K562 (cell line): ENCODE measurements around the gene SIK1.

Source experiments
- CTCF ChIP-seq, 3 experiments: IDR thresholded peaks in 2 of 3; conservative IDR thresholded peaks in 1 of 3; 2 replicates each; pipeline ENCODE4 v1.5.1; 2011 to 2012; ENCODE audit warnings: low read length in 3 of 3, mild to moderate bottlenecking in 3 of 3, control low read depth in 2 of 3, improper control_type of control experiment in 1 of 3, inconsistent platforms in 1 of 3, low read depth in 1 of 3, mixed read lengths in 1 of 3, moderate library complexity in 1 of 3; ENCODE audit not compliant: insufficient read depth in 2 of 3
- HDAC1 ChIP-seq, 2 experiments: fragments of 450-650 bp; IDR thresholded peaks; 2 replicates each; pipeline ENCODE4 v1.6.1; 2016 to 2017; ENCODE audit warnings: inconsistent platforms in 1 of 2, mild to moderate bottlenecking in 1 of 2, moderate library complexity in 1 of 2
- KDM1A ChIP-seq, 2 experiments: fragments of 450-650 bp; IDR thresholded peaks; 2 replicates each; pipeline ENCODE4 v1.6.1; 2016; ENCODE audit warnings: mild to moderate bottlenecking in 2 of 2
- MAFK ChIP-seq: IDR thresholded peaks from 2 replicates; pipeline ENCODE4 v1.6.1; 2011; ENCODE audit warnings: low read length, improper control_type of control experiment
- SAFB2 ChIP-seq: fragments of 200-400 bp; formaldehyde crosslinking; IDR thresholded peaks from 2 replicates; pipeline ENCODE4 v1.6.1; 2018; ENCODE audit warnings: borderline replicate concordance, low read length, low read depth, moderate library complexity; ENCODE audit not compliant: severe bottlenecking
- SMARCC2 ChIP-seq: fragments of 450-650 bp; IDR thresholded peaks from 2 replicates; pipeline ENCODE4 v1.6.1; 2017; ENCODE audit warnings: antibody characterized with exemption, moderate library complexity, mild to moderate bottlenecking, low read depth
- ZBTB7A ChIP-seq: IDR thresholded peaks from 2 replicates; pipeline ENCODE4 v1.6.1; 2011; ENCODE audit warnings: low read depth, mild to moderate bottlenecking, low read length, moderate library complexity, borderline replicate concordance; ENCODE audit not compliant: control insufficient read depth

- no peak for TF ChIP-seq CTCF (IDR thresholded peaks at IDR 0.05 in 2 of 3, conservative IDR thresholded peaks at IDR 0.05 in 1 of 3; ENCODE audit: insufficient read depth in 2 of 3, low read depth in 1 of 3, low read length in 3 of 3)
- no peak for TF ChIP-seq MAFK
- no peak for TF ChIP-seq SAFB2
- no peak for TF ChIP-seq KDM1A (IDR thresholded peaks at IDR 0.05)
- no peak for TF ChIP-seq ZBTB7A
- no peak for TF ChIP-seq SMARCC2
- no peak for TF ChIP-seq HDAC1 (IDR thresholded peaks at IDR 0.05)
These were observed 56.8 kb downstream of the SIK1 start for GRCh38 chr21:43370091-43370658.
